Measurements from ENCODE around the gene TMEM117. TPM values are rescaled to one million over a fixed set of nuclear protein-coding genes. Genes with fewer than 3 reads are reported as not detected.
"Not testable (repeated sequence)": the region's sequence is repeated elsewhere in the genome, so short reads cannot be mapped to it uniquely, and the experiment has no call there.

Gene TMEM117
- total RNA-seq, 1 experiment from 2014 or later, result 7.2 TPM

- no peak for DNase-seq (ENCODE audit: low spot score)
Observed at GRCh38 chr12:44100264-44100663, 264.4 kb downstream of the TMEM117 start.

- no peak for DNase-seq (ENCODE audit: low spot score)
Observed at GRCh38 chr12:44101475-44101874, 265.6 kb downstream of the TMEM117 start.

DNA sequence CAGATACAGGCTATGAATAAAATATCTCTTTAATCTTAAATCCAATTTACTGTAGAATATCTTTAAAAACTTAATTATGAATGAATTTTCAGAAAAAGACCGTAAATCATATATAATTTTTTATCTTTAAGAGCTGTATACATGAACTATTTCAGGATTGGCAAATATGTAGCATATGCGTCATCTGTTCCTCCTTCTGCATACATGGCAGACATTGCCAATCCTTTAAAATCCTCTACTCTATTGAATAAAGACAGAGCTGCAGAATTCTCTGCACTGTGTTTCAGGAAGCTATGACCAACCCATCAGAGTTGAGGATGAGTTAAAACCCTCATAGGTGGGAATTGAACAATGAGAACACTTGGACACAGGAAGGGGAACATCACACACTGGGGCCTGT lies 279.0 kb downstream of the TMEM117 start:
- no peak for DNase-seq (ENCODE audit: low spot score)

GRCh38 chr12:44117337-44117736 lies 281.5 kb downstream of the TMEM117 start:
- no peak for DNase-seq (ENCODE audit: low spot score)

- no peak for DNase-seq (ENCODE audit: low spot score)
Observed at GRCh38 chr12:44118946-44119345, 283.1 kb downstream of the TMEM117 start.

- DNase-seq (ENCODE audit: low spot score), result no peak
Observed at GRCh38 chr12:44126806-44127205, 290.9 kb downstream of the TMEM117 start.

GRCh38 chr12:44127966-44128710 lies 292.3 kb downstream of the TMEM117 start:
- no peak for DNase-seq (ENCODE audit: low spot score)

DNA sequence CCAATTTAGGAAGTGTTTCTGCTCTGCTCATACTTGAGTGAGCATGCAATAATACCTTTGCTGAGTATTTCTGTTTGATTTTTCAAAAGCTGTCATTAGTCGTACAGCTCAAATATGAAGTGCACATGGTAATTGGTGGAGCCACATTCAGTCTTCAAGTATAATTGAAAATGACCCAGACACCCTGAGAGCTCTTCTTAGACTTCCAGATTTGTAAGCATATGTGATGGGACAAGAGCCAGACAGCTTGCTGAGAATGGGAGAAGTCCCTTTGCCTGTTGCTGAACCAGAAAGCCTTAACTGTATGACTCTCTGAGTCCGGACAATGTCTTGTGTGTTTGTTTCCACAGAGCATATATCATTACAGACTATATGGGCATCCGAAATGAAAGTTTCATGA lies 307.3 kb downstream of the TMEM117 start:
- DNase-seq (ENCODE audit: low spot score), result no peak

DNA sequence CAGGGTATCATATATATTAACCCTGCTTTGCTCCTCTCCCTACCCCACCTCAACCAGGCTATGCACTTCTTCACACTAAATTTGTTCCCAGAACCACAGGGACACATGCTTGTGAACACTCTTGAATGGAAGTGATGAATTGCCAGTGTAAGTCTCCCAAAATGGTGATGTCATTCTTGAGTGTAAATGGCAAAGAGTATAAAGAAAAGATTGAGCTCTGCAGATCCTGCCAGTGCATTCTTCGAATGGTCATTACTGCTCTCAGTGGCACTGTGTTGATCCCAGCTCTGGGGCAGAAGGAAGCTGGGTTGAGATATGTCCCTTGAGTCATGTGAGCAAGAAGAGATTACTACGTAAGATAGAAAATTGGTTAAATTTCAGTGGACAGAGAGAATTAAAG lies 313.1 kb downstream of the TMEM117 start:
- DNase-seq (ENCODE audit: low spot score), result no peak

- DNase-seq (ENCODE audit: low spot score), result no peak
Observed at GRCh38 chr12:44154128-44154527, 318.2 kb downstream of the TMEM117 start.

- no peak for DNase-seq (ENCODE audit: low spot score)
Observed at GRCh38 chr12:44155358-44155757, 319.5 kb downstream of the TMEM117 start.

- no peak for DNase-seq (ENCODE audit: low spot score)
Observed at GRCh38 chr12:44157359-44157758, 321.5 kb downstream of the TMEM117 start.

DNA sequence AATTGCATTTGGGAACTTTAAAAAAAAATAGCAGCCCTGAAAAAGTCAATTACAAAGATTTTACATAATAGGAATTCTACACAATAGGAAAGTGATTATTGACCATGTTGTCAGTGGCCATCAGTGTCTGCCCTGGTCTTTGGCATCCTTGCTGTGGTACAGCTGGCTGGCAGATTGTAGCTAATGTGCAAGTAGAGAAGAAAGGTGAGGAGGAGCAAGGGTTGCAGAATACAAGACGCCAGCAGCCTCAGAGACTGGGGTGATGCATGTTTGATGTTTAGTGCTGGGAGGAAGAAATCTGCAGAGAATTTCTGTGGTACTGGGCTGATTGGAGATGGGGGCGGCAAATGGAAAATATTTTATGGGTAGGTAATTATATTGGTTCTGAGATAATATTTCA lies 322.9 kb downstream of the TMEM117 start:
- no peak for DNase-seq (ENCODE audit: low spot score)

GRCh38 chr12:44159216-44159615 lies 323.3 kb downstream of the TMEM117 start:
- no peak for DNase-seq (ENCODE audit: low spot score)

DNA sequence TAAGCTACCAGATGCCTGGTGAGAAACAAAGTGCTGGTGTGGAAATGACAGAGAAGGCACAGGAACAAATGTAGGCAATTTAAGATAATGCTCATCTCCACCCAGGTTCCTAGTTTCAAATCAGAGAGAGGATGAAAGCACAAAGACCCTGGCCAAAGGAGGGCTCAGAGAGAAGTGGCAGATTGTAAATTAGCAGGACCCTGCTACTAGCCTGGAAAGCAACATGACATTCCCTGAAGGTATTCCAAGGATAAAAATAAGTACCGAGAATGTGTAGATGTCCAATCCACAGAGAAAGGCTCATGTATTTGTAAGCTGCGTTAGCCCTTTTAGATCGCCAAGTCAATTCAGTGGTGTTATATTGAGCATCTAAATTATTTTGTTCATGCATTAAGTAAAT lies 324.0 kb downstream of the TMEM117 start:
- DNase-seq (ENCODE audit: low spot score), result no peak

GRCh38 chr12:44162961-44163360 lies 327.1 kb downstream of the TMEM117 start:
- no peak for DNase-seq (ENCODE audit: low spot score)

GRCh38 chr12:44174053-44174452 lies 338.2 kb downstream of the TMEM117 start:
- DNase-seq (ENCODE audit: low spot score), result no peak

- DNase-seq (ENCODE audit: low spot score), result no peak
Observed at GRCh38 chr12:44184499-44185206, 348.8 kb downstream of the TMEM117 start.

DNA sequence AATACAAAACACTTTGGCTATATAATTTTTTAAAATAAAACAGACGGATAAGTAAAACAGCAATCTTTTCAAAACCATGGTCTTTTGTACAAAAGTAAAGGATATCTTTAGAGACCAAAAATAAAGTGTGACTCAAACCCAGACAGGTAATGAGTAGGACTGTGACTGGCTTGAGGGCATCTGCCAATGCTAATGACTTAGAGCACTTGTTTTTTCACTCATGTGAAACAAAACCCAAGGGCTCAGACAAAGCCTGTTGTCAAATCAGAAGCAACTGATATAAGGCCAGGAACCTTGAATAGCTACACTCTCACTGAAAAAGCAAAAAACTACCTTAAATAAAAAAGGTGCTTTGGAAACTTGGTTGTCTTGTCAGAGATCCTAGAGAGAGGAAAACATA lies 357.4 kb downstream of the TMEM117 start:
- no peak for DNase-seq (ENCODE audit: low spot score)

DNA sequence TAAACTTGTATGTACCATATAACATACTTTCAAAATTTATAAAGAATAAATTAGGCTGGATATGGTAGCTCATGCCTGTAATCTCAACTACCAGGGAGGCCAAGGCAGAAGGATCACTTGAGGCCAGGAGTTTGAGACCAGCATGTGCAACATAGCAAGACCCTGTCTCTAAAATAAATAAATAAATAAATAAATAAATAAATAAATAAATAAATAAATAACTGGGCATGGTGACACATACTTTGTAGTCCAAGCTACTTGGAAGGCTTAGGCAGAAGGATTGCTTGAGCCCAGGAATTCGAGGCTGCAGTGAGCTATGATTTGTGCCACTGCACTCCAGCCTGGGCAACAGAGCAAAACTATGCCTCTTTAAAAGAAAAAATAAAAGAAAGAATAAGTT lies 359.8 kb downstream of the TMEM117 start:
- DNase-seq (ENCODE audit: low spot score), result not testable (repeated sequence)

DNA sequence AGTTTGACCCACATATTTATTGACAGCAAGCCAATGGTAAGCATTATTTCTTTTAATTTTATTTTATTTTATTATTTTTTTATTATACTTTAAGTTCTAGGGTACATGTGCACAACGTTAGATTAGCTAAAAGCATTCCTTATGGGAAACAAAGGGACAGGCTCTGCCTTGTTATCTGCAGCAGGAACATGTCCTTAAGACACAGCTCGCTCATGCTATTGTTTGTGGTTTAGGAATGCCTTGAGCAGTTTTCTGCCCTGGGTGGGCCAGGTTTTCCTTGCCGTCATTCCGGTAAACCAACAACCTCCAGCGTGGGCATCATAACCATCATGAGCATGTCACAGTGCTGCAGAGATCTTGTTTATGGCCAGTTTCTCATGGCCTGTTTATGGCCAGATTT lies 370.2 kb downstream of the TMEM117 start:
- no peak for DNase-seq (ENCODE audit: low spot score)

GRCh38 chr12:44217146-44217883 lies 381.4 kb downstream of the TMEM117 start:
- DNase-seq (ENCODE audit: low spot score), result no peak

DNA sequence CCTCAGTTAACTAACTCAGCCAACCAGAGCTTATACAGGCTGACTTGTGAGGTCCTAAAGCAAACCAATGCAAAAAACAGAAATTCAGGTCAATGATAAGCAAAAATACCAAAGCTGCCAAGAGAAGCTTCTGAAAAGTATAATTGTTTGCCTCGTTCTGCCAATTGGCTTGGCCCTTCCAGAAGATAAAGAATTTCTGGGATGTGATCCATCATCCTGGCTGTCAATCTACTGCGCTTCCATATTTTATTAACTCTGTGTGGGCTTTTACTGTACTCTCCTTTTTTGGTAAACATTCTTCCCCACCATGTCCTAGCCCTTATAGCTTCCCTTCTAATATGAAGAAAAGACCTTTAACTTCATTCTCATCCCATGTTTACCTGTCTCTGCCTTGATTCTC lies 387.9 kb downstream of the TMEM117 start:
- DNase-seq (ENCODE audit: low spot score), result no peak

All from H4 (cell line).